Measurements from ENCODE around the gene SLC25A17.

DNA sequence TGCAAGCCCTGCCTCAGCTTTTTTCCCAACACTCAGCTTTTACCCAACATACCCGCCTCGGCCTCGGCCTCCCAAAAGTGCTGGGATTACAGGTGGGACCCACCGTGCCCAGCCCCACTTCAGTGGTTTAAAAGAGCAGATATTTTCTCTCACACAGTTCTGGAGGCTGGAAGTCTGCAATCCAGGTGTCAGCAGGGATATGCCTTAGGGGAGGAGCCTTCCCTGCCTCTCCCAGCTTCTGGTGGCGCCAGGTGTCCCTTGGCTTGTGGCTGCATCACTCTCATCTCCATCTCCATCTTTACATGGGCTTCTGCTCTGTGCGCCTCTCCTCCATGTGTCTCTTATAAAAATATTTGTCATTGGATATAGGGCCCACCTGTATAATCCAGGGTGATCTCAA is 89.9 kb downstream of the SLC25A17 start:
- TF ChIP-seq POLR2A (IDR thresholded peaks at IDR 0.05): no peak
- TF ChIP-seq POLR2AphosphoS5 (IDR thresholded peaks at IDR 0.05): no peak
- no peak for TF ChIP-seq CTCF (IDR thresholded peaks at IDR 0.05)
- no peak for TF ChIP-seq EP300 (IDR thresholded peaks at IDR 0.05)
